Ovary (tissue), 3 donors: ENCODE data around the gene OTOP2.

Experiments used
- CTCF ChIP-seq, 3 donors: fragments of 450-650 bp in 2 of 3; fragments of 200-600 bp in 1 of 3; IDR thresholded peaks; one replicate each; pipeline versions ENCODE4 v1.5.1 to v1.8.0; 2016 to 2022; ENCODE audit warnings: antibody characterized with exemption in 3 of 3, mild to moderate bottlenecking in 1 of 3
- EP300 ChIP-seq: sonication (generic); formaldehyde crosslinking; IDR thresholded peaks from one replicate; pipeline ENCODE4 v1.6.1; 2017; ENCODE audit warnings: antibody characterized with exemption
- POLR2A ChIP-seq: fragments of 450-650 bp; IDR thresholded peaks from one replicate; pipeline ENCODE4 v1.6.1; 2017; ENCODE audit warnings: antibody characterized with exemption, mild to moderate bottlenecking, moderate library complexity
- donor health status: DM: no; HTN: no; CAD: no.

GRCh38 chr17:74960570-74961342 is 36.7 kb downstream of the OTOP2 start:
- no peak for TF ChIP-seq CTCF (IDR thresholded peaks at IDR 0.05)
- TF ChIP-seq POLR2A: no peak
- no peak for TF ChIP-seq EP300
